Karpas-422 (cell line): ENCODE measurements around the gene ZDHHC14. TPM values are rescaled to one million over a fixed set of nuclear protein-coding genes. Genes with fewer than 3 reads are reported as not detected.

ENCODE experiments used
- DNase-seq: peaks from one replicate; pipeline ENCODE4 v3.0.0-alpha.2; 2015
- H2AFZ ChIP-seq: fragments of 200-600 bp; sonication (generic); 2 replicates; pipeline ENCODE4 v1.6.1; 2014; ENCODE audit warnings: antibody characterized with exemption, low read length, mixed read lengths
- H3K27ac ChIP-seq: fragments of 200-600 bp; sonication (generic); 2 replicates; pipeline ENCODE4 v1.5.1; 2014; ENCODE audit warnings: mild to moderate bottlenecking, low read length, moderate library complexity
- H3K27me3 ChIP-seq: fragments of 200-600 bp; sonication (generic); 2 replicates; pipeline ENCODE4 v1.6.1; 2014; ENCODE audit warnings: low read length, mixed read lengths
- H3K36me3 ChIP-seq: fragments of 200-600 bp; sonication (generic); 2 replicates; pipeline ENCODE4 v1.6.1; 2014; ENCODE audit warnings: low read length, mixed read lengths; ENCODE audit not compliant: insufficient read depth
- H3K4me1 ChIP-seq: fragments of 200-600 bp; sonication (generic); 2 replicates; pipeline ENCODE4 v1.6.1; 2014; ENCODE audit warnings: mild to moderate bottlenecking, low read length, mixed read lengths
- H3K4me2 ChIP-seq: fragments of 200-600 bp; sonication (generic); 2 replicates; pipeline ENCODE4 v1.6.1; 2014; ENCODE audit warnings: low read length, low read depth, mild to moderate bottlenecking; ENCODE audit not compliant: poor library complexity, severe bottlenecking
- H3K4me3 ChIP-seq: fragments of 200-600 bp; sonication (generic); 2 replicates; pipeline ENCODE4 v1.5.1; 2014; ENCODE audit warnings: mild to moderate bottlenecking, antibody characterized with exemption, low read length, mixed read lengths
- H3K79me2 ChIP-seq: fragments of 200-600 bp; sonication (generic); 2 replicates; pipeline ENCODE4 v1.6.1; 2014; ENCODE audit warnings: mild to moderate bottlenecking, low read length, mixed read lengths
- H3K9ac ChIP-seq: fragments of 200-600 bp; sonication (generic); 2 replicates; pipeline ENCODE4 v1.6.0; 2014; ENCODE audit warnings: low read length
- H3K9me2 ChIP-seq: fragments of 200-600 bp; sonication (generic), shearing (Covaris generic); replicated peaks from 2 replicates; pipeline ENCODE4 v1.6.0; 2014; ENCODE audit warnings: mild to moderate bottlenecking, low read length, moderate library complexity; ENCODE audit not compliant: insufficient read depth
- H3K9me3 ChIP-seq: fragments of 300-700, 200-600 bp; sonication (generic); 2 replicates; pipeline ENCODE4 v1.6.1; 2014; ENCODE audit warnings: low read length, mixed read lengths
- H4K20me1 ChIP-seq: fragments of 200-600 bp; sonication (generic); 2 replicates; pipeline ENCODE4 v1.6.1; 2014; ENCODE audit warnings: mild to moderate bottlenecking, antibody characterized with exemption, low read length, low read depth; ENCODE audit not compliant: insufficient read depth
- total RNA-seq: library from RNA; depleted of rRNA; stranded (reverse); fragments of >200 nt; shearing (Covaris generic); gene quantifications from 2 replicates; pipeline ENCODE4 v1.2.3, GENCODE V29; 2014; ENCODE audit warnings: low replicate concordance

The ZDHHC14 gene
- total RNA-seq, 1 experiment from 2014 or later, result 1.1 TPM

GRCh38 chr6:157541618-157542413 lies 160.8 kb downstream of the ZDHHC14 start:
- H3K4me1 ChIP-seq, result no peaks in the 10 kb centered on the region
- H3K27me3 ChIP-seq, result no peaks in the 10 kb centered on the region
- H3K4me2 ChIP-seq, result no peak overlapping the region
- no peak overlapping the region for H3K9ac ChIP-seq
- H3K9me2 ChIP-seq, result no peaks in the 10 kb centered on the region
- H3K36me3 ChIP-seq, result no peaks in the 10 kb centered on the region
- H2AFZ ChIP-seq, result no peak overlapping the region
- no peak overlapping the region for H3K27ac ChIP-seq
- no peaks in the 10 kb centered on the region for H3K79me2 ChIP-seq
- no peak overlapping the region for H3K4me3 ChIP-seq
- H3K9me3 ChIP-seq, result no peaks in the 10 kb centered on the region
- no peak for DNase-seq
- no peaks in the 10 kb centered on the region for H4K20me1 ChIP-seq

GRCh38 chr6:157542414-157543160 lies 161.6 kb downstream of the ZDHHC14 start:
- Histone ChIP-seq H3K79me2 (no peaks in the 10 kb centered on the region), H3K9me3 (no peaks in the 10 kb centered on the region), H3K36me3 (no peaks in the 10 kb centered on the region), H3K4me2 (no peak overlapping the region), H3K4me1 (no peaks in the 10 kb centered on the region), H3K27ac (no peak overlapping the region), H3K9me2 (no peaks in the 10 kb centered on the region), H2AFZ (no peak overlapping the region), H3K27me3 (no peaks in the 10 kb centered on the region), H4K20me1 (no peaks in the 10 kb centered on the region), H3K4me3 (no peak overlapping the region), H3K9ac (no peak overlapping the region)
- no peak for DNase-seq

GRCh38 chr6:157546321-157546720 lies 165.3 kb downstream of the ZDHHC14 start:
- Histone ChIP-seq H3K9ac (no peak overlapping the region), H4K20me1 (no peaks in the 10 kb centered on the region), H3K79me2 (no peaks in the 10 kb centered on the region), H3K9me3 (no peaks in the 10 kb centered on the region), H3K9me2 (no peaks in the 10 kb centered on the region), H2AFZ (no peak overlapping the region), H3K27ac (no peak overlapping the region), H3K36me3 (no peaks in the 10 kb centered on the region), H3K4me2 (no peak overlapping the region), H3K4me3 (no peak overlapping the region), H3K4me1 (no peaks in the 10 kb centered on the region), H3K27me3 (no peaks in the 10 kb centered on the region)
- DNase-seq, result no peak

GRCh38 chr6:157547112-157547511 lies 166.1 kb downstream of the ZDHHC14 start:
- Histone ChIP-seq H3K4me3 (no peak overlapping the region), H3K9me3 (no peaks in the 10 kb centered on the region), H3K27ac (no peak overlapping the region), H4K20me1 (no peaks in the 10 kb centered on the region), H3K9me2 (no peaks in the 10 kb centered on the region), H3K79me2 (no peaks in the 10 kb centered on the region), H3K27me3 (no peaks in the 10 kb centered on the region), H2AFZ (no peak overlapping the region), H3K4me1 (no peaks in the 10 kb centered on the region), H3K4me2 (no peak overlapping the region), H3K36me3 (no peaks in the 10 kb centered on the region), H3K9ac (no peak overlapping the region)
- DNase-seq, result no peak

- Histone ChIP-seq H3K9me3 (no peaks in the 10 kb centered on the region), H2AFZ (no peak overlapping the region), H3K9me2 (no peaks in the 10 kb centered on the region), H3K27me3 (no peaks in the 10 kb centered on the region), H3K79me2 (no peaks in the 10 kb centered on the region), H3K27ac (no peak overlapping the region), H3K9ac (no peak overlapping the region), H3K4me1 (no peaks in the 10 kb centered on the region), H3K36me3 (no peaks in the 10 kb centered on the region), H4K20me1 (no peaks in the 10 kb centered on the region), H3K4me3 (no peak overlapping the region), H3K4me2 (no peak overlapping the region)
- no peak for DNase-seq
Measured at GRCh38 chr6:157548635-157549467, 167.9 kb downstream of the ZDHHC14 start.

- no peaks in the 10 kb centered on the region for H3K36me3 ChIP-seq
- DNase-seq, result no peak
- no peak overlapping the region for H2AFZ ChIP-seq
- no peaks in the 10 kb centered on the region for H3K4me1 ChIP-seq
- H3K4me2 ChIP-seq, result no peak overlapping the region
- H3K4me3 ChIP-seq, result no peak overlapping the region
- no peaks in the 10 kb centered on the region for H3K27me3 ChIP-seq
- no peak overlapping the region for H3K27ac ChIP-seq
- H3K9ac ChIP-seq, result no peak overlapping the region
- no peaks in the 10 kb centered on the region for H3K79me2 ChIP-seq
- H3K9me2 ChIP-seq, result no peaks in the 10 kb centered on the region
- no peaks in the 10 kb centered on the region for H3K9me3 ChIP-seq
- H4K20me1 ChIP-seq, result no peaks in the 10 kb centered on the region
Measured at GRCh38 chr6:157549468-157549745, 168.4 kb downstream of the ZDHHC14 start.

GRCh38 chr6:157550114-157550989 lies 169.4 kb downstream of the ZDHHC14 start:
- no peaks in the 10 kb centered on the region for H4K20me1 ChIP-seq
- H3K9me3 ChIP-seq, result no peaks in the 10 kb centered on the region
- no peaks in the 10 kb centered on the region for H3K4me1 ChIP-seq
- no peak overlapping the region for H2AFZ ChIP-seq
- no peaks in the 10 kb centered on the region for H3K9me2 ChIP-seq
- no peak overlapping the region for H3K4me3 ChIP-seq
- no peak for DNase-seq
- H3K79me2 ChIP-seq, result no peaks in the 10 kb centered on the region
- H3K27ac ChIP-seq, result no peak overlapping the region
- H3K4me2 ChIP-seq, result no peak overlapping the region
- H3K36me3 ChIP-seq, result no peaks in the 10 kb centered on the region
- H3K9ac ChIP-seq, result no peak overlapping the region
- H3K27me3 ChIP-seq, result no peaks in the 10 kb centered on the region
